ENCODE data around the gene DPYSL3. TPM values are rescaled to one million over a fixed set of nuclear protein-coding genes. Genes with fewer than 3 reads are reported as not detected.

The DPYSL3 gene
- polyA plus RNA-seq, 1 of the 3 experiments (the other 2 are of a cell fraction), result 123 TPM

GRCh38 chr5:147530530-147531389 lies 20.9 kb upstream of the DPYSL3 start (continued):
- peak; percentile 46; the same call in 1 of the 2 replicates for TF ChIP-seq MAX (IDR thresholded peaks at IDR 0.05; ENCODE audit: low read depth)
- TF ChIP-seq TEAD4 (IDR thresholded peaks at IDR 0.05; ENCODE audit: borderline replicate concordance, insufficient read depth), result no peak
- TF ChIP-seq TAF1 (IDR thresholded peaks at IDR 0.05; ENCODE audit: borderline replicate concordance, low read depth, low read length), result no peak
- TF ChIP-seq EZH2phosphoT487 (IDR thresholded peaks at IDR 0.05; ENCODE audit: borderline replicate concordance, low read depth), result no peak
- no peak for TF ChIP-seq MEF2A (IDR thresholded peaks at IDR 0.05; ENCODE audit: borderline replicate concordance, low read depth)
- TF ChIP-seq REST (IDR thresholded peaks at IDR 0.05; ENCODE audit: low read depth, low read length), result no peak

- H3K27me3 ChIP-seq (ENCODE audit: insufficient read depth), result no peaks in the 10 kb centered on the region
- 88% methylated on average over 4 of the region's 4 CpGs for WGBS (ENCODE audit: low lambda C conversion rate)
- no peak overlapping the region for H3K4me2 ChIP-seq
- no peak overlapping the region for H3K4me3 ChIP-seq (ENCODE audit: low read depth in 2 of 2, low read length in 1 of 2)
- ChIA-PET CTCF (no interaction called here), POLR2A (no interaction called here)
- TF ChIP-seq TCF12 (IDR thresholded peaks at IDR 0.05) (no peak), TAF1 (IDR thresholded peaks at IDR 0.05; ENCODE audit: borderline replicate concordance, low read depth, low read length) (no peak), ZBTB33 (IDR thresholded peaks at IDR 0.05; ENCODE audit: borderline replicate concordance, low read depth) (no peak), SMC3 (IDR thresholded peaks at IDR 0.05; ENCODE audit: low read depth, low read length) (no peak), JUND (IDR thresholded peaks at IDR 0.05) (no peak), FOXM1 (IDR thresholded peaks at IDR 0.05; ENCODE audit: low read depth) (no peak), RAD21 (IDR thresholded peaks at IDR 0.05; ENCODE audit: low read length) (no peak), YY1 (IDR thresholded peaks at IDR 0.05; ENCODE audit: low read depth) (no peak), POLR2AphosphoS5 (IDR thresholded peaks at IDR 0.05; ENCODE audit: low read depth, low read length) (no peak), USF1 (IDR thresholded peaks at IDR 0.05; ENCODE audit: borderline replicate concordance, low read depth) (no peak), GATA2 (CRISPR knock-in tag; IDR thresholded peaks at IDR 0.05) (no peak)
- peak overlapping the region in 1 of 2 experiments; percentile 41; a peak in 2 of 4 replicates for H3K27ac ChIP-seq (ENCODE audit: low read depth in 2 of 2, low read length in 1 of 2)
- no peaks in the 10 kb centered on the region for H4K20me1 ChIP-seq (ENCODE audit: insufficient read depth)
- DNase-seq, result no peak
- H3K79me2 ChIP-seq (ENCODE audit: insufficient read depth), result no peaks in the 10 kb centered on the region
- H3K9me2 ChIP-seq, result no peaks in the 10 kb centered on the region
- peaks cover 19% of the 10 kb centered on the region for H3F3A ChIP-seq (replicated peaks; ENCODE audit: insufficient read depth)
- no peaks in the 10 kb centered on the region for H3K9me3 ChIP-seq
- H3K36me3 ChIP-seq (replicated peaks in 1 of 2; ENCODE audit: control insufficient read depth in 1 of 2, insufficient read depth in 2 of 2, low read length in 1 of 2), result no peaks in the 10 kb centered on the region
- no peak overlapping the region for H3K9ac ChIP-seq
- H3K4me1 ChIP-seq (ENCODE audit: control insufficient read depth in 1 of 2, insufficient read depth in 2 of 2, low read depth in 1 of 2, low read length in 1 of 2), result peaks cover 7 to 13% of the 10 kb centered on the region in 2 experiments; a peak in 3 of 4 replicates
- no peak overlapping the region for H2AFZ ChIP-seq (ENCODE audit: low read depth)
Observed at GRCh38 chr5:147523069-147523468, 13.2 kb upstream of the DPYSL3 start.

Data from SK-N-SH (cell line).